ELF-1 (cell line): ENCODE results near the gene MSI2.

ENCODE experiments used
- DNase-seq: peaks from one replicate; pipeline ENCODE4 v3.0.0-alpha.2; 2016; ENCODE audit warnings: low read depth, low spot score

The MSI2 gene

DNA sequence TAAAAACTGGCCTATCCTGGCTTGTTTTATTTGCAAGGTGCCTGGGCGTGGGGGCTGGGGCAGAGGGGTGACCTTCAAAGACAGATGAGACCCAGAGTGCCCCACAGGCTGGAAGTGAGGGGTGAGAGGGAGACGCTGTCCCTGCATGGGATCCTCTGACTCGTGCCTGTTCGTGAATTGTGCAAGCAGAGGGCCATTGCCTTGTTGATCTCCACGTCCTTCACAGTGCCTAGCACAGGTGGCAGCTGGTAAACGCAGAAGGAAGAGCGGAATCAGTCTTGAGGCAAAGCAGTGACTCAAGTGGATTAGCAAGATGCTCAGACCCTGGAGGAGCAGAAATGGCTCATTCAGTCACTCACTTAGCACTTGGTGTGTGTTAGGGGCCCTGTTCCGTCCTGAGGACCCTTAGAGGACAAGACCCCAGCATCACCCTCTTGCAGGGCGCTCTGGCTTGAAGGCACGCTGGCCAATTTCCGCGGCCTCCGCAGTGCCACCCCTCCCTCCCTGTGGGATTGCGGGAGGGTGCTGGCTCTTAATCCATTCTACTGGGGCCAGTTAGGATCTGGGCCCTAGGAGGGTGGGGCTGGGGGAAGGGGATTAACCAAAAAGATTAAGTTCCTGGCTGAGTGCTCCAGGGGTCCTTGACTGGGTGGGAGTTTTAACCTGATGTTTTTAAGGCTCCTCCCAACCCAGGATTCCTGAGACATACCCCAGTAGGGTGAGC lies 337.6 kb downstream of the MSI2 start:
- peak; percentile 20 for DNase-seq

DNA sequence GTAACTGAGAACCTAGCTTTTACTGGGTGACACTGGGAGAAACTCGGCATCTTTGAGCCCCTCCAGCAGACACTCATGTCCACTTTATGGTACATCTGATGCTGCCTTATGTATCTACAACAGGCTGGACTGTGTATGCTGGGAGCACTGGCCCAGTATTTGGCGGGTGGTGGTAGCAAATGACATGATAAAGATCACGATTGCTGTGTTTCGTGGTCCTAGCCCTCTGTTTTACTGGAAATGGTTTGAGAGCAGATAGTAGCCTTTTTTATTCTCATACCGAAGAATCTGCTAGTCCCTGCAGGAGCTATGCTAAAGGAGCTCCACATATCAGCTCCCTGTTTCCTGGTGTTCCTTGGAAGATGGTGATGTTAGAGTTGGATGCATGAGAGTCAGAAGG lies 338.4 kb downstream of the MSI2 start:
- DNase-seq, result no peak

DNA sequence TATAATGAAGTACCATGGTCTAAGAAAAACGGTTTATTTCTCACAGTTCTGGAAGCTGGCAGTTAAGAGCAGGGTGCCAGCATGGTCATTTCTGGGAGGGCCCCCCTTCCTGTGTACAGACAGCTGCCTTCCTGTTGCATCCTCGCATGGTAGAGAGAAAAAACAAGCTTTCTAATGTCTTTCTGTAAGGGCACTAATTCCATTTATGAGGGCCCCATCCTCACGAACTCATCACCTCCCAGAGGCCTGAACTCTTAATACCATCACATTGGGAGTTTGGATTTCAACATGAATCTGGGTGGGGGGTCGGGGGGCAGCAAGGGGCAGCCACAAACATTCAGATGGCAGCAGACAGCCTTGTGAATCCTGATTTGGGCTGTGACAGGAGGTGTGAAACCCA lies 339.1 kb downstream of the MSI2 start:
- DNase-seq, result no peak

DNA sequence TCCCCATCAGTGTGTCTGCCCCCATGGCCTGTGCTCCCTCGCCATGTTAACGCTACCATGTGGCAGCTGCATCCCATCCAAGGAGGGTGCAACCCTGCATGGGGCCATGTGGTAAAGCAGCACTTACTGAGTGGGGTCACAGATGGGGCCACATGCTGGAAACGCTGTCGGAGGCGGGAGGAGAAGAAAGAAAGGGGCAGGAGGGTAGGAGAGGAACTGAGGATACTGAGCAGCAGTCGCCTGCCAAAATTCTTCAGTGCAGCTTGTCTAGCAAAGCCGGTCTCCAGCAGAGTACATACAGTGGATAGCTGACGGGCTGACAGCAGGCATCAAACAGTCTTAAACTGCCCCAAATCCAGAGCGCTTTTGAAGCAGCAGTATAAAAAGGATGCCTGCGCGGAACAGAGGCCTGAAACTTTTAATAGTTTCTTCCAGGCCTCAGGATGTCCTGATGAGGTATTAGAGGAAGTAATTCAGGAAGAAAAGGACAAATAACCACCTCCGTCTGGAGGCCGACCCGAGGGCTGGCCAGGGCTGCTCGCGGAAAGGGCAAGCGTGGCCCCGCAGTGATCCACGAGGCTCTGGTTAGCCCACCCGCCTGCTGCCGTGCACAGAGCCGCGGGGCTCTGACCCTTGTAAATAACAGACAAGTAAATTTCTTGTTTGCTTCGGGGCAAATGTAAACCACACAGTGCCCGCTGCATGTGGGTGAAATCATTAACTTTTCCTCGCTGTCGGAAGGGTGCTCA lies 339.8 kb downstream of the MSI2 start:
- peak; percentile 46 for DNase-seq

DNA sequence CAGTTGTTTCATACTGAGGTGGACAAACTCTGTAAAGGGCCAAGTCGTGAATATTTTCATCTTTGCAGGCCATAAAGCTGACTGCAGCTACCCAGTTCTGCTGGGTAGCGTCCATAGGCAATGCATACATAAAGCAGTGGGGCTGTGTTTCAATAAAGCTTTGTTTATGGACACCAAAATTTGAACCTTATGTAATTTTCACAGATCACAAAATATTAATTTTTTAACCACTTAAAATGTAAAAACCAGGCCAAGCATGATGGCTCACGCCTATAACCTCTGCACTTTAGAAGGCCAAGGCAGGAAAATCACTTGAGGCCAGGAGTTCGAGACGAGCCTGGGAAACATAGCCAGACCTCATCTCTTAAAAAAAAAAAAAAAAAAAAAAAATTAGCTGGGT lies 340.8 kb downstream of the MSI2 start:
- no peak for DNase-seq

DNA sequence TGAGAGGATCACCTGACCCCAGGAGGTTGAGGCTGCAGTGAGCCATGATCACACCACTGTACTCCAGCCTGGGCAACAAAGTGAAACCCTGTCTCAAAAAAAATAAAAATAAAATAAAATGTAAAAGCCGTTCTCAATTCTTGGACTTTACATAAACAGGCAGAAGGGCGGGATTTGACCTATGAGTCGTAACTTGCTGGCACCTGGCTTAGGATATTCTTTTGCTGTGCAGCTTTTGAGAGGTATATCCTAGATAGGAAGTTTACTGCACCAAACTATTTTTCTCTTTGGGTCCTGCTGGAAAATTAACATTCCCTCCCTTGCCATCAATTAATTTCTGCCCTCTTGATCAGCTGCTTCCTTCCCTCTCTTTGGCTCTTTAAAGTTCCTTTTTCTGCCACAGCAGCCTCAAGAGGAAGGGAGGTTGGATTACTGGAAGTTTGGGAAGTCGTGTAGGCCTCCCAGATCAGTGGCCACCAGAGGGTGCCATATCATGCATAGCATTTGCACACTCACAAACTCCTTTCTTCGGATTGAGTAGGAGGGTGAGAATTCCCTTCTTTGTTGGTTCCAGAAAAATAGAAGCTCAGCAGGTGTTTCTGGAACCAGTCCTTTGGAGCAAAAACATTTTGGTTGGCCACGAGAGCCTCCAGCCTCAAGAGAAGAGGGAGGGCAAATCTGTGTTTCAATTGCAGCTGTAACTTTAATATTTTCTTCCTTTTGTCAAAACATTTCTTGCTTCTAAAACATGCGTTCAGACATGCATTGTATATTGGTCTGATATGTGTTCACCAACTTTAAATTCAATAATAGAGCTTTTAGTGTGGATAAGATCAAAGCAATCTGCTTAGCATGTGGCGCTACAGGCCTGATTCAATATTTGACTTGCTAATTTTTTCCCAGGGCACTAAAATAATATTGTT lies 341.5 kb downstream of the MSI2 start:
- DNase-seq, result peak; percentile 89

DNA sequence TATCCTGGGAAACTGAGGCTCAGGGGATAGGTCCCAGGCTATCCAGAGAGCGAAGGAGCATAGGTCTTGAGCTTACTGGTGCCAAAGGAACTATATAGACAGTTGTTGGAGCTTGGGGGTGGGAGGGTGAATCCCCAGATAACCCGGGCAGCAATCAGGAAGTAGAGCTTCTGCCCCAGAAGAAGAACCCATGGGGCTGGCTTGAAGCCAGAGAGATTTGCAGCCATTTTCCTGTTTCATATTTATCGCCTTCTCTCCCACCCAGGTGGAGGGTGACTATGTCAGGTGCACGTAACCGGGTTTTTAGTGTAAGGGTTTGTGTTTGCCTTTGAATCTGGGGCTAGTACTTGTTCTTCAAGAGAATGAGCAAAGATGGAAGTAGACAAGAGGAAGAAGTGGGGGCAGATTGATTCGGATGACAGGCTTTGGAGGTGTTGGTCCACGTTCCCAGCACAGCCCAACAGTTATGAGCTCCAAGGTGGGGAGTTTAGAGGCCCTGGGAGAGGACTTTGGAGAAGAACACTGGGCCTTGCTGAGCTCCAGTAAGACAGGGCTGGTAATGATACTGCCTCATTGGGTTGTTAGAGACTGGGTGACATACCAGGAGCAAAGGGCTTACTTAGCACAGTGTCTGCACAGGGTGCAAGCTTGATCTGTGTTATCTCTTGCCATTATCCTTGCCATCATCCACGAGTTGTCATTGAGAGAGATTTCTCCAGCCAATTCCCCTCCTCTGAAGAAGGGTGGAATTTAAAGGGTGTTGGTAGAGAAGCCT lies 343.1 kb downstream of the MSI2 start:
- DNase-seq, result no peak

DNA sequence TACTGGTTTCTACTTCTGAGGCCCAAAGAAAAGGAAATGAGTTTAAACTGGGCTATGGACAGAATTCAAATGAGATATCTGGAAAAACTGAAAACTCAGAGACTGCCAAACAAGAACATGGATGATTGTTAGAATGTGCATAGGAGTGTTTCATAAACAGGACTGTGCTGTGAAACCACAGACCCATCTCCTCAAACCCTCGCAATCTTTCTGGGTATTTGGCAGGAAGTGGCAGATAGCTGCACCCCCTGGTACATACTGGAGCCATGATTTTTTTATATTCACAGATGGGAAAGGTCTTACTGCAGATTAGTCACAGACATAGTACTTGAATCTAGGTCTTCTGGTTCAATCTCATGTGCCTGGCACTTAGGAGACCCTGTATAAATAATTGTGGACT lies 343.8 kb downstream of the MSI2 start:
- no peak for DNase-seq

DNA sequence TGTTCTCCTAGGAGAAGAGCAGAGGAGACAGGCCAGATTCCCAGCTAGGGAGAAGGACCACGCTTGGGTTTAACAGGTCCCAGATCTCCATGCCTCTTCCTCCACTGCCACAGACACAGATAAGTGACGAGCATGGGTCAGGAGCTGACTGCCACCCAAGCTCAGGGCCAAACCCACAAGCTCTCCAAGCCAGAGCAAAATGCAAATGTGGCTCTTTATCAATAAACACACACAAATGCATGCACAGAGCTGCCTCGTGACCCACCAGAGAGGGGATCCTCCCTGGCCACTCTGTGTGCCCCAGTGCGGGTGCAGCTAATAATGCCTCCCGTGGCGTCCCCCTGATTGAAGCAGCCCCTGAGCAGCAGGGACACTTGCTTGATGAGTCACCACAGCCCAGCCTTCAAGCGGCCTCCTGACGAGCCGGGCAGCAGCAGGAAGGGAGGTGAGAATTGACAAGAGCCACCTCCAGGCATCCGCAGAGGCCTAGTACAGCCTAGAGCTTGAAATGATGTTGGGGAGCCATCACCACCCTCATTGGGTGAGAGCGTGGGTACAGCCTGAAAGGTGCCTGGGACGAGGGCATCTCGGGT lies 344.9 kb downstream of the MSI2 start:
- peak; percentile 39 for DNase-seq

DNA sequence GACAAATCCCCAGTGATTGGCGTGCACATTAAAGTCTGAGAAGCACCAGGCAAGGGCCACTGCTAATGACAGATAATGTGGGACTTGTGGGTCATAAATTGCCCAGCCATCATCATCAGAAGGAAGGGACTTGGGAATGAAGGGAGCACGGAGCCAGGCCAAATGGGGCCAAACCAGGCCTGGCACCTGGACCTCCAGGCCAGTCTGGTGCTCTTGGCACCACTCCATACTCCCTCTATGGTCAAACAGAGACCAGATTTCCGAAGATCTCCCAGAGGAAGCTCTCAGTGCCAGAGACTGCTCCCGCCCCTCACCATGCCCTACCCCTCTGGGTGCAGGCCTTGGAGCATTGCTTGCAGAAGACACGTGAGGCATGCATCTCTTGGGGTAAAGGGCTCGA lies 346.6 kb downstream of the MSI2 start:
- no peak for DNase-seq

DNA sequence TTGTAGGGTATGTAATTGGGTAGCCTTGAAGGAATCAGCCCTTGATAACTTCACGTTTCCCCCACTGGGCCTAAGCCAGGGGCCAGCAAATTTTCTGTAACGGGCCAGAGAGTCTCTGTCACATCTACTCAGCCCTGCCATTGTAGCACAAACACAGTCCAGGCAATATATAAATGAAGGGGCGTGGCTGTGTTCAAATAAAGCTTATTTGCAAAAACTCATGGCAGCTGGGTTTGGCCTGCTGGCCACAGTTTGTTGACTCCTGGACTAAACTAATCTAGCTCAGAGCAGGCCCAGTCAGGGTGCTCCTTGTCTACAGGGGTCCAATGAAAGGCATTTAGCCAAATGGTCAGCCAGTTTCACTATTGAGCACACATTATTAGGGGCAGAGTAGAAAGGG lies 347.2 kb downstream of the MSI2 start:
- DNase-seq, result no peak

DNA sequence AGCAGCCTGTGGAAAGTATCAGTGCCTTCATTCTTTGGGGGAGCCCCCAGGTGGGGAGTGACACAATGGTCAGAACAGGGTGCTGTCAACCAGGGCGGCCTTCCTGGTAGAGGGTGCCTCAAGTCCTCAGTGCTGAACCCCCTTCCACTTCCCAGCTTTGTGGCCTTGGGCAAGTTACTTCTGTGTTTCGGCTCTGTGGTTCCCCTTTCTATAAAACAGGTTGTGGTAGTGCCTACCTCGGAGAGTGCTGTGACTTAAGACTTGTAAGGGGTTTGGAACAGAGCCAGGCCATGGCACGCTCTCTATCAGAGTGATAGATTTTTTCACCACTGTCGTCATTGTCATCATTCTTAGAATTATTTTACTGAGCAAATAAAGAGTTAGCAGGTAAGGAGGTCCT lies 347.7 kb downstream of the MSI2 start:
- DNase-seq, result no peak

DNA sequence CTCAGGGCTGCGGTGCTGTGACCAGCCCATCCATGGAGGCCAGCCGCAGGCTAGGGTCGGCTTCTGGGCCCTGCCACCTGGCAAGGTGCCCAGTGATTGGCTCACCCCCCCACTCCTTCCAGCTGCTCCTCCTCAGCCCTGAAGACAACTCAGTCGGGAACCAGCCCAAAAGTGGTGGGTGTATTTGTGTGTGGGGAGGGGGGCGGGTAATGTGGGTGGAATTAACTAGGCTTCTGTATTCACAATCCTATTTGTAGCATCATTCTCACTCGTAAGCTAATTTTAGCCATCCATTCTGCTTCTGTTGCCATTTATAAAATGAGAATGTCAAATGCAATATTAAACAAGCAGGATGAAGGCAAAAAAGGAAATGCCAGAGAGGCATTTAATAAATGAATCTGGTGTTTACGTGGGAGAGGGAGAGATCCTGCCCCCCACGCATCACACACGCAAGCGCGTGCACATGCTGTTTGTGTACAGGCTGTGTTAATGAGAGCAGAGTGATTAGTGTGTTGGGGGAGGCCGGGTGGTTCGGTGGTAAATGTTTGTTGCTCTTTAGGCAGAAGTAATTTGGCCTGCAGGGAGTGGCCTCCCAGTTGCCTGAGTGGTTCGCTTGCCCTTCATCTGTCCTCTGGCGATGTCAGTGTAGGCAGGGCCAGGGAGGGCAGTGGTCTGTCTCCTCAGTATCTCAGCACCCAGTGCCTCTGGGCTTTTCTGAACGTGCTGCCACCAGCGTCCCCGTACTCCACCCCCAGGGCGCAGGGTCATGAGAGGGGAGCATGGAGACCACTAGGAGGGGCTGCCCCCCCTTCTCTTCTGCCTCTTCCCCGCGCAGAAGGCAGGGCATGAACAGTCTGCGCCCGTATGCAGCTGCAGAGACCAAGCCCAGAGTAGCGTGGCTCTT lies 348.7 kb downstream of the MSI2 start:
- peak; percentile 53 for DNase-seq

DNA sequence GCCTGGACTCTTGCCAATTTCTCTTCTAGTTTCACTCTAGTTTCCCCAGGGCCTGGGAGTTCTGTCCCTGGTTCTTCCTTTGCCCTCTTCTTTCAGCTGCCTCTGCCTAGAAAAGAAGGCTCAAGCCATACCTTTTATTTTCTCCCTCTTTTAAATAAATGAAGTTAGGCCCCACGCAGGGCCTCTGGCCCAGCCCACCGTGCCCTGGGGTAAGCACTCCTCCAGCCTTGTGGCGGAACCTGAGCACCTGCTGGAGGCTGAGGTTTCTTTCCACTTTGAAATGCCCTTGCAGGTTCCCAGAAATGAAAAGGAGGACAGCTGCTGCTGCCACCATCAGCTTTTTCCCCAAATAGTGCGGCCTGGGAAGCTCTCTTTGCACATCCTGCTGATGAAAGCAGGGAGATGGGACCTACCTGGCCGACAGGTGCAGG lies 349.4 kb downstream of the MSI2 start:
- DNase-seq, result no peak

DNA sequence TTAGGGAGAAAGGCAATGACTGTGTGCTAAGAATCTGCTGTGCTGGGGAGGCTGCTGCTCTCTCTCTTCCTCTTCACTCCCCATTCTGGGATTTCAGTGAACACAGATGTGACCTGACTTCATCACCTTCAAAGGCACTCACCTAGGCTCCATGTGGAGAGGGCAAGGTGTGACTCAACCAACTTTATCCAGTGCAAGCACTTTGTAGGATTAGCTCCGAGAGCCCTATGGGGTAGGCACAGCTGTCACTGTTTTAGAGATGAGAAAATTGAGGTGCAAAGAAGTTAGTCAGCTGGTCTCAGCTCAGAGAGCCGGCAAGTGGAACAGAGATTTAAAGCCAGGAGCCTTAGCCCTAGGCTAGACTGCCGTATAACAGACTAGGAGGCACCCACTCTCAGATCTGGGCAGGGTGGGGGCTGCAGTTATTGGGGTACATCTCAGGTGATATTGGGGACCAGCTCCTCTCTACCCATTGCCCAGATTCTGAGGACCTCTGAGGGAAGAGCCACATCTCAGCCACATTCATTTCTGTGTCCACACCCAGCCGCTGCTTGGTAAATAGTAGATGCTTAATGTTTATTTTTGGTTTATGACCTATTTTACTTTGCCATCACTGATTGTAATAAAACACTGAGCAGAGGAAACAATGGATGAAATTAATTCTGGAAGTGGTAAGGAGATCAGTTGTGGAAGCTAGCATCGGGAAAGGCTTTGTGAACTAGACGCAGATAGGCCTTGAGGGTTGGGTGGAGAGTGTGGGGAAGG lies 350.0 kb downstream of the MSI2 start:
- DNase-seq, result no peak

DNA sequence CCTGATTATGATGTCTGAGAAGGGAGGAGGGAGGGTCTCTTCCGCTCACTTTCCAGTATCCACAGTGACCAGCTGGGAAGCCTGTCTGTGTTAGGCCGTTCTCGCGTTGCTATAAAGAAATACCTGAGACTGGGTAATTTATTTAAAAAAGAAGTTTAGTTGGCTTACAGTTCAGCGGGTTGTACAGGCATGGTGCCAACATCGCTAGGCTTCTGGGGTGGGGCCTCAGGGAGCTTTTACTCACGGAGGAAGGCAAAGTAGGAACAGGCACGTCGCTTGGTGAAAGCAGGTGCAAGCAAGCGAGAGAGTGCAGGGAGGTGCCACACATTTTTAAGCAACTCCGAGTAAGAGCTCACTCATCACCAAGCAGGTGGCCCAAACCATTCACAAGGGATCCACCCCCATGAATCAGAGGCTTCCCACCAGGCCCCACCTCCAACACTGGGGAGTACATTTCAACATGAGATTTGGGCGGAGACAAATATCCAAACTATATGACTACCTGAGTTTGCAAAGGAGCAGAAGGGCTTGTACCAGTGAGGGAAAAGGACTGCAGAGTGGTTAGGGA lies 351.3 kb downstream of the MSI2 start:
- no peak for DNase-seq

DNA sequence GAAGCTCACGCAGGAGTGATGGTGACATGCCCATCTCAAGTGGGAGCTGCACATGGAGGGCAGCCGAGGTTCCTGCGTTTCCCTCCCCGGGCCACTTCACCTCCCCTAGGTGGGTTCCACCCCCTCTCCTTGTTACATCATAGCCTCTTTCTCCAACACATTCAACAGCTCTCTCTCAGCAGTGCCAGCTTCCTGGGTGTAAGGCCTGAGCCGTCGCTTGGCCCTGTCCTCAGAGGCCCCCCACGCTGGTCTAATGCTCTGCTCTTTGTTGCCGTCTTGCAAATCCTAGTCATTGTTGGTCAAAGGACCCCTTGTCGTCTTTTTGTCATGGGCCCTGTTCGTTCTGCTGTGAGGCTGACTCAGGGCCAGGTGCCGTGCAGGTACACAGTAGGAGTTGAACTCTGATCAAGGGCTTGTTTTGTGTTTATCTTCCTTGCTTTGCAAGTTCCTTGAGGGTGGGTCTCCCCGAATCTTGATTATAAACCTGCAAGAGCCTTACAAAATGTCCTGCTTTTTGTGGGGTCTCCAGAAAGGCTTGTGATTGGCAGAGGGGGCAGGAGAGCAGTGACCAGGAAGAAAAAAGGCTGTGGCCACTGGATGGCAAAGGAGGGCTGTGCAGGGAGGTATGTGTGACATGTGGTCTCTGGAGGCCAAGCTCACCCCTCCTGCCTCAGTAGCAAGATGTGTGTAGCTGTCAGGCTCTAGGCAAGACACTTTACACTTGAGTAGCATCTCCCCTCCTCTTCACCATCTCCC lies 352.2 kb downstream of the MSI2 start:
- DNase-seq, result no peak
